Measurements from ENCODE around the gene ZBTB5. TPM values are rescaled to one million over a fixed set of nuclear protein-coding genes. Genes with fewer than 3 reads are reported as not detected.

The ZBTB5 gene
- total and polyA plus RNA-seq, 2 of the 13 experiments (the other 11 are each of a cell fraction or from before 2014, with no cell fraction given), result 12.5 to 20.5 TPM

- TF ChIP-seq BATF2 (CRISPR knock-in tag; IDR thresholded peaks at IDR 0.05), result no peak
- TF ChIP-seq ZNF800 (CRISPR knock-in tag; IDR thresholded peaks at IDR 0.05), result no peak; the same call in 1 of the 2 replicates
- TF ChIP-seq ZNF878 (CRISPR knock-in tag; IDR thresholded peaks at IDR 0.05), result peak; percentile 81; the same call in 1 of the 2 replicates
- TF ChIP-seq TAF15 (IDR thresholded peaks at IDR 0.05; ENCODE audit: low read depth, low read length, poor library complexity, severe bottlenecking), result no peak
- no peak for TF ChIP-seq MTERF4 (CRISPR knock-in tag; IDR thresholded peaks at IDR 0.05)
- no peak for TF ChIP-seq ZNF335 (CRISPR knock-in tag; IDR thresholded peaks at IDR 0.05)
- peak; percentile 61 for TF ChIP-seq GATAD1 (CRISPR knock-in tag; IDR thresholded peaks at IDR 0.05)
- TF ChIP-seq ZNF713 (CRISPR knock-in tag; IDR thresholded peaks at IDR 0.05), result no peak
- no peak for TF ChIP-seq ZNF792 (CRISPR knock-in tag; IDR thresholded peaks at IDR 0.05)
- no peak for TF ChIP-seq ARID3A (IDR thresholded peaks at IDR 0.05; ENCODE audit: low read depth, low read length)
- peak; percentile 51; the same call in 1 of the 2 replicates for TF ChIP-seq PAXIP1 (CRISPR knock-in tag; conservative IDR thresholded peaks at IDR 0.05)
- TF ChIP-seq ZNF331 (CRISPR knock-in tag; IDR thresholded peaks at IDR 0.05), result peak; percentile 12; the same call in 1 of the 2 replicates
- TF ChIP-seq THAP9 (CRISPR knock-in tag; IDR thresholded peaks at IDR 0.05; ENCODE audit: borderline replicate concordance), result no peak
- no peak for TF ChIP-seq ZNF225 (CRISPR knock-in tag; IDR thresholded peaks at IDR 0.05)
- no peak for TF ChIP-seq HNF4G (IDR thresholded peaks at IDR 0.05; ENCODE audit: borderline replicate concordance, low read depth, low read length)
- no peak for TF ChIP-seq HNF4G (CRISPR knock-in tag; IDR thresholded peaks at IDR 0.05; ENCODE audit: borderline replicate concordance, low read depth)
Observed at GRCh38 chr9:37485389-37486255, 20.4 kb upstream of the ZBTB5 start, which contains the start of gene POLR1E (continued).

Data from HepG2 (cell line).